ENCODE results near the gene YWHAG. TPM values are rescaled to one million over a fixed set of nuclear protein-coding genes. Genes with fewer than 3 reads are reported as not detected.

Gene YWHAG
- total RNA-seq, 1 donor from 2014 or later: 97.1 TPM

- intact Hi-C loops (cut with DNase I): no loop called here
- no peak for TF ChIP-seq CTCF (IDR thresholded peaks at IDR 0.05)
- no peak overlapping the region for H3K4me3 ChIP-seq
- H3K36me3 ChIP-seq: peaks cover 48% of the 10 kb centered on the region
- H3K27me3 ChIP-seq (ENCODE audit: low read depth): no peaks in the 10 kb centered on the region
- DNase-seq (no peak), ATAC-seq (no peak)
- no peaks in the 10 kb centered on the region for H3K9me3 ChIP-seq
- H3K4me1 ChIP-seq: peaks cover 34% of the 10 kb centered on the region
- H3K27ac ChIP-seq: no peak overlapping the region
Measured at GRCh38 chr7:76330673-76331072, 28.1 kb downstream of the YWHAG start.

- DNase-seq (no peak), ATAC-seq (no peak)
- no peak overlapping the region for H3K4me3 ChIP-seq
- H3K9me3 ChIP-seq: no peaks in the 10 kb centered on the region
- H3K4me1 ChIP-seq: peaks cover 34% of the 10 kb centered on the region
- peaks cover 52% of the 10 kb centered on the region for H3K36me3 ChIP-seq
- TF ChIP-seq CTCF (IDR thresholded peaks at IDR 0.05): no peak
- H3K27me3 ChIP-seq (ENCODE audit: low read depth): no peaks in the 10 kb centered on the region
- H3K27ac ChIP-seq: no peak overlapping the region
- intact Hi-C loops (cut with DNase I): no loop called here
Measured at GRCh38 chr7:76330261-76330660, 28.5 kb downstream of the YWHAG start.

- no peak overlapping the region for H3K4me3 ChIP-seq
- intact Hi-C loops (cut with DNase I): no loop called here
- no peak for TF ChIP-seq CTCF (IDR thresholded peaks at IDR 0.05)
- no peak for ATAC-seq
- DNase-seq: no peak
- H3K27me3 ChIP-seq (ENCODE audit: low read depth): no peaks in the 10 kb centered on the region
- no peak overlapping the region for H3K27ac ChIP-seq
- H3K9me3 ChIP-seq: no peaks in the 10 kb centered on the region
- H3K36me3 ChIP-seq: peaks cover 54% of the 10 kb centered on the region
- H3K4me1 ChIP-seq: peaks cover 31% of the 10 kb centered on the region
Measured at GRCh38 chr7:76329479-76329878, 29.3 kb downstream of the YWHAG start.

- Histone ChIP-seq H3K9me3 (no peaks in the 10 kb centered on the region), H3K36me3 (peaks cover 54% of the 10 kb centered on the region), H3K4me3 (no peak overlapping the region), H3K27me3 (ENCODE audit: low read depth) (no peaks in the 10 kb centered on the region), H3K27ac (no peak overlapping the region), H3K4me1 (peaks cover 20% of the 10 kb centered on the region)
- DNase-seq: no peak
- intact Hi-C loops (cut with DNase I): no loop called here
- no peak for TF ChIP-seq CTCF (IDR thresholded peaks at IDR 0.05)
- no peak for ATAC-seq
Measured at GRCh38 chr7:76328389-76328788, 30.4 kb downstream of the YWHAG start.

- Histone ChIP-seq H3K4me1 (peaks cover 20% of the 10 kb centered on the region), H3K9me3 (no peaks in the 10 kb centered on the region), H3K27ac (no peak overlapping the region), H3K36me3 (peaks cover 54% of the 10 kb centered on the region), H3K27me3 (ENCODE audit: low read depth) (no peaks in the 10 kb centered on the region), H3K4me3 (no peak overlapping the region)
- intact Hi-C loops (cut with DNase I): no loop called here
- no peak for DNase-seq
- no peak for ATAC-seq
- TF ChIP-seq CTCF (IDR thresholded peaks at IDR 0.05): no peak
Measured at GRCh38 chr7:76327610-76328009, 31.2 kb downstream of the YWHAG start.

Measured in lower lobe of right lung (tissue), 2 donors.